ENCODE measurements around the gene MLLT10. TPM values are rescaled to one million over a fixed set of nuclear protein-coding genes. Genes with fewer than 3 reads are reported as not detected.

Gene MLLT10
- total RNA-seq, 1 donor: 36.1 TPM

- TF ChIP-seq CTCF (IDR thresholded peaks at IDR 0.05; ENCODE audit: insufficient read depth, low read length): no peak
- H3K4me3 ChIP-seq (ENCODE audit: low read depth, low read length): peak overlapping the region; percentile 85
- DNase-seq (ENCODE audit: low read depth): peak; percentile 80
Measured at GRCh38 chr10:21497177-21497807, 36.7 kb upstream of the MLLT10 start.

GRCh38 chr10:21498377-21498776 is 35.7 kb upstream of the MLLT10 start:
- DNase-seq (ENCODE audit: low read depth): no peak
- no peak for TF ChIP-seq CTCF (IDR thresholded peaks at IDR 0.05; ENCODE audit: insufficient read depth, low read length)
- H3K4me3 ChIP-seq (ENCODE audit: low read depth, low read length): no peak overlapping the region

GRCh38 chr10:21498986-21499385 is 35.0 kb upstream of the MLLT10 start:
- TF ChIP-seq CTCF (IDR thresholded peaks at IDR 0.05; ENCODE audit: insufficient read depth, low read length): no peak
- no peak for DNase-seq (ENCODE audit: low read depth)
- no peak overlapping the region for H3K4me3 ChIP-seq (ENCODE audit: low read depth, low read length)

DNA sequence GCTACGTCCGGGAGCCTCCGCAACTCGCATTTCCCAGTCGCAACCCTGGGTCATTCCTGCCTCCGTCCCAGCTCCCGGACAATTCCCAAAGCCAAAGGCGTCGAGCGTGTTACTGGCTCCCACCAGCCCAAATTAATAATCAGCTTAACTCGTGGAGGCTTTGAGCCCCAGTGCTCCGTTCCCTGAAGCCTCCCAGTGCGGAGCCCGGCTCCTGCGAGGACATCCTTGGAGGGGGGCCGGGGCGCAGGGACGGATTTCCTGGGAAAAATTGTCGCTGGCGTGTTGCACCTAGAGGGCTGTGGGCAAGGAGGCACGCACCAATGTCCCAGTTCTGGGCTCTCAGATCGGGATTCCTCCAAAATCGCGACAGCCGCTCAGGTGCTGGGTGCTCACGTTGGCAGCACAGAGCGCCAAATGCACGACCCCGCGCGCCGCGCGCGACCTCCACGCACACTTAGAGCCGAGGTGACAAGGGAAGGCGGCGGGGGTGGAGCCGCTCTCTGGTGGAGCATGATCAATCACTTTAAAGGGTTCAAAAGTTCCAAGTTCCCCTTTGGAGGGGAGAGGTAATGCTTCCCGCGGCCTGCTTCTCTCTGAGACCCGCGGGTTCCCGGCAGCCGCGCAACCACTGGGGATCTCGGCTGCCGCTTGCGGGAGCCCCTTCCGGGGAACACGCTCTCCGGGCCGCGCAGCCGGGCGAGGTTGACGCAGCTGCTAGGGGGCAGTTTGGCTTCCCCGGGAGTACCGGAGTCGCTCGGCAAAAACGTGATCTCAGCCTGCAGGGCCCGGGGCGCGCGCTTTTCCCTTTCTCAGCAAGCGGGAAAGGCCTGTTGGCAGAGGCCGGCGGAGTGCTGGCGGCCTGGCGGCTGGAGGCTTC is 34.1 kb upstream of the MLLT10 start:
- H3K4me3 ChIP-seq (ENCODE audit: low read depth, low read length): no peak overlapping the region
- DNase-seq (ENCODE audit: low read depth): no peak
- no peak for TF ChIP-seq CTCF (IDR thresholded peaks at IDR 0.05; ENCODE audit: insufficient read depth, low read length)

- no peak for TF ChIP-seq CTCF (IDR thresholded peaks at IDR 0.05; ENCODE audit: insufficient read depth, low read length)
- DNase-seq (ENCODE audit: low read depth): no peak
- no peak overlapping the region for H3K4me3 ChIP-seq (ENCODE audit: low read depth, low read length)
Measured at GRCh38 chr10:21500578-21500910, 33.5 kb upstream of the MLLT10 start.

- TF ChIP-seq CTCF (IDR thresholded peaks at IDR 0.05; ENCODE audit: insufficient read depth, low read length): no peak
- H3K4me3 ChIP-seq (ENCODE audit: low read depth, low read length): no peak overlapping the region
- no peak for DNase-seq (ENCODE audit: low read depth)
Measured at GRCh38 chr10:21501091-21501490, 32.9 kb upstream of the MLLT10 start.
